SH-SY5Y (cell line): Measurements from ENCODE around the gene IMMP2L.

Experiments
- GATA2 ChIP-seq: IDR thresholded peaks from 2 replicates; pipeline ENCODE4 v1.6.1; 2011; ENCODE audit warnings: mild to moderate bottlenecking, low read depth, low read length
- GATA3 ChIP-seq: IDR thresholded peaks from 2 replicates; pipeline ENCODE4 v1.6.1; 2011; ENCODE audit warnings: low read depth, mild to moderate bottlenecking, low read length, moderate library complexity

The IMMP2L gene

DNA sequence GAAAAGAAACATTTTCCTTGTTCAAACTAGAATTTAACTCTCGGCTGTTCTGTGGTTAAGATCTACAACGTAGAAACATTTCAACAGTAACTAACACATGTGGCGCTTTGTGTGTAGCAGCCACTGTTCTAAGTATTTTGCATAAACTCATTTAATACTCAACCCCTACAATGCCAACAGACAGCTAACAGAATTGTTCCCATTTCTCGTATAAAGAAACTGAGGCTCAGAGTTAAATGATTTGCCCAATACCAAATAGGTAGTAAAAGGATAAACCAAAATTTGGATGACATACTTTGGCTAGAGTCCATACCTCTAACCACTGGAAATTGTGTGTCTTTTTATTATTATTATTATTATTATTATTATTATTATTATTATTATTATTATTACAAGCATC lies 543.8 kb downstream of the IMMP2L start:
- no peak for TF ChIP-seq GATA3
- TF ChIP-seq GATA2: no peak

GRCh38 chr7:111014079-111014478 lies 548.2 kb downstream of the IMMP2L start:
- TF ChIP-seq GATA3 (no peak), GATA2 (no peak)

DNA sequence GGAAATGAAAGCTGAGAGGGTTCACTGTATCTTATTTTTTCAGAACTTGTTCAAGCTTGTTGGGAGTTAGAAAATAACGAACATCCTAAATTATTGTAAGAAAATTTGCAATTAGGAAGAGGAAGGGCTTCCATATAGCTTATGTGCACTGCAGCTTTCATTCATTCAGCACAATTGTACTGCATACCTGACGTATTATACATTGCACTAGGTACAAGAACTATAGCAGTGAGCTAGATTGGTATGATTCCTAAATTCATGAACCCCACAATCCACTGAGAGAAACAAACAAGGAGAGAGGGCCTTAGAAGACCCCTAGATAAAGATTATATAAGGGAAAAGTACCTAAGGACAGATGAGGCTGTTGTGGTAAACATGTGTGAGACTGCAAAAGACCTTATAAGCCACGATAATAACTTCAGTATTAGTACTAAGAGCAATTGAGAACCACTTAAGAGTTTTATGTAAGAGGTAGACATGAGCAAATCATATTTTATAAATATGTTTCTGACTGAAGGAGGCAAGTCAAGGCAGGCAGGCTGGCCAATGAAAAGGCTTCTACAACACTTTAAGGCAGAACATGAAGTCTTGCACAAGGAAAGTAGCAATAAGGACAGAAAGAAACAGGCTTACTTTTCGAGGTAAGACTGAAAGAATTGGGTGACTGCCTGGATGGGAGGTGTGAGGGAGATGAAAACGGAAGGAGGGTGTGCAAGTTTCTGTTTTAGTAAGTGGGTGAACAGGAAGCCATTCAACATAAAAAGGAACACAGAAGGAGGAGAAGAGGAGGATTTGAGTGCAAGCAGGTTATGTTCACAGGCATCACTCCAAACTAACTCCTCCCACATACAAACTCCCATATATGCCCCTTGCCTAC lies 549.3 kb downstream of the IMMP2L start:
- TF ChIP-seq GATA2 (no peak), GATA3 (no peak)

GRCh38 chr7:111012149-111012548 lies 550.1 kb downstream of the IMMP2L start:
- TF ChIP-seq GATA2 (no peak), GATA3 (no peak)

- TF ChIP-seq GATA2: no peak
- no peak for TF ChIP-seq GATA3
These were observed 550.8 kb downstream of the IMMP2L start for GRCh38 chr7:111011520-111011919.

GRCh38 chr7:111010798-111011197 lies 551.5 kb downstream of the IMMP2L start:
- TF ChIP-seq GATA3 (no peak), GATA2 (no peak)

DNA sequence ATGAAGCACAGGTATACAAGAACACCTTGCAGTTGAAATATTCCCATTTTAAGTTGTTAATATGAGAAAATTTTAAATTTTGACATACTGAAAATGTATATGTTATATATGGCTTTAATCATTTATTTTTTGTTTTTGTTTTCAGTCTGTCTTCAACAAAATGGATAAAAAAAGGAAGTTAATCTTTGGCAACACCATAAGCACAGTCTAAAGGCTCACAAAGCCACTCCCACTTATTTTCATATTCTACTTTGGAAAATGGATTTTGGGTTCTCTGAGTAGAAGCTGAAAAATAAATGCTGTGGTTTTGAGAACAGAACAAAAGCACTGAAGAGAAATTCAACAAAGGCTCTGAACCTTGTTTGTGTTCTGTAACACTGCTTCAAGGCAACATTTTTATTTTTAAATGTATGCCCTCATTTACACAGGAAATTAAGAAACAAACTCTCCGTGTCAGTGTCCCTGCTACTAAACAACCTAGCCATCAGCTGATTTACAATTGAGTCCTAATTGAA lies 552.7 kb downstream of the IMMP2L start:
- no peak for TF ChIP-seq GATA3
- no peak for TF ChIP-seq GATA2

DNA sequence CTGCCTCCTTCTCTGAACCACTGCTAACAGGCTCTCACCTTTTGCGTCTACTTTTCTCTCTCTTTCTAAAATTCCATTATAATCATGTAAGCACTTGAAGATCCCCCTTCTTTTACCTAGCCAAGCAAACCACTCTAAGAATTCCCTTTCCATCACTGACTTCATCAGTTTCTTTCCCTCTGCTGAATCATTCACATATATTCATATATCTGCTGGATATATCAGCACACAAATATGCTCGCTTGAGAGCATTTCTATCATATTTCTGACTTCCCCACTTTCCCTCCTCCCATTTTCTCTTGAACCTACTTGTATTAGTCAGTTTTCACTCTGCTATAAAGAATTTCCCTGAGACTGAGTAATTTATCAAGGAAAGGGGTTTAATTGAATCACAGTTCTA lies 555.6 kb downstream of the IMMP2L start:
- TF ChIP-seq GATA3: no peak
- TF ChIP-seq GATA2: no peak

DNA sequence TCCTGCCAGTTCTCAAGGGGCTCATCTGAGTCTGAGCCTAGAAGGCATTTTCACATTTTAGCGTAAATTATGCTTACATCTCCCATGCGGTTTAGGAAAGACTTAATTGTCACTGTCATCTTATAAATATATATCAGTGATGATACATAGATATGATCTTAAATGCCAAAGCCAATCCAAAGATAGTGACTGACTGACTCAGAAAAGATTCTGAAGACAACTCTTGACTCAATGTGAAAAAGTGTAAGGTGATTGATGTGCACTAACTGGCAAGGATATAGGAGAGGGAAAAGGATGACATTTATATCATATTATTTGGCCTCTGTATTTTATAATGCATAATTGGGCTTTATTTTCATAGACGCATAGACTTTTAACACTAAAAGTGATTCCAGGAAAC lies 556.3 kb downstream of the IMMP2L start:
- TF ChIP-seq GATA3 (no peak), GATA2 (no peak)

DNA sequence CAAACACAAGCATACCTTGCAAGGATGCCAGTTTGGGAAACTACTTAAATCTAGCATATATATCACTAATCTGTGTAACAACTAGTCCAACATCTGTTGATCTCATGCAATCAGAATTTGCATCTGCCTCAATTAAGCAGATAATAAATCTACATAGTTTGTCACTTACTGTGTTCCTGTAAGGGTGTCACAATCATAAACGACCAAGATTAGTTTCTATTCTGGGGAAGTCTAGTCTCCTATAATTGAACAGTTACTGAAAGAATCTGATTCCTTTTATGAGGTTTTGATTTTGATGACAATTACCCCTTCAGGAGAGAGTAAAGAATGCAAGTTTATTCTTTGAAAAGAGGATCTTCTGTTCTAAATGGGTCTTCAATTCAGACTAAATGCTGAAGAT lies 556.8 kb downstream of the IMMP2L start:
- no peak for TF ChIP-seq GATA2
- TF ChIP-seq GATA3: no peak

DNA sequence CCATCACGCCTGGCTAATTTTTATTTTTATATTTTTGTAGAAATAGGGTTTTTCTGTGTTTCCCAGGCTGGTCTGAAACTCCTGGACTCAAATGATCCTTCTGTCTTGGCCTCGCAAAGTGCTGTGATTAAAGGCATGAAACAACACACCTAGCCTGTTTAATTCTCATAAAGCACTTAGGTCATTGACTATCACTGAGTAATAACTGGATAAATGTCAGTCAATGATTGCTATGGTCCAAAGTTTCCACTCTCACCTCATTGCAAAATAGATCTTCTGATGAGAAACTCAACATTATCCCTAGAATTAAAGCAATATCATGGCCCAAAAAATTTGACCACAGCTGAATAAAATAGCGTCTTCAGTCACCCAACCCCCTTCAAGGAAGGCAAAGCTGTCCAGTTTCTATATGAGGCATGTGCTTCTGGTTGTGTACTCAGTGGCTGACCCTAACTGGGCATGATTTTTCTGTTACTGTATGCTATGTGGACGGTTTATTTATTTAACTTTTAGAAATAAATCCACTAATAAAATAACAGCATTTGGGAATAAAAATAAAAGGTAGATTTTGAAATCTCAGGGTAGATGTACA lies 557.9 kb downstream of the IMMP2L start:
- TF ChIP-seq GATA3 (no peak), GATA2 (no peak)

GRCh38 chr7:111003883-111004282 lies 558.4 kb downstream of the IMMP2L start:
- TF ChIP-seq GATA3 (no peak), GATA2 (no peak)

GRCh38 chr7:110994028-110994967 lies 568.0 kb downstream of the IMMP2L start:
- no peak for TF ChIP-seq GATA2
- TF ChIP-seq GATA3: no peak
